IMR-90 (cell line): ENCODE measurements around the gene SSR1. TPM values are rescaled to one million over a fixed set of nuclear protein-coding genes. Genes with fewer than 3 reads are reported as not detected.

ENCODE experiments used
- ATAC-seq: fragments of 200-7000 bp; cut with Tn5 transposase; 2 replicates; pipeline ENCODE4 v1.9.1; 2020; ENCODE audit warnings: low read depth, mild to moderate bottlenecking, moderate library complexity
- BruUV-seq: library from RNA; stranded (reverse); fragments of 400-500 nt; replicated peaks from 2 replicates; lab custom pipeline; 2021; lab: Mats Ljungman, UMichigan
- CTCF ChIA-PET: fragments of 300-600 bp; formaldehyde crosslinking; extraction: SDS; loops from one replicate; lab custom pipeline; 2021; ENCODE audit warnings: antibody characterized with exemption; lab: Yijun Ruan, JAX
- POLR2A ChIA-PET: fragments of 300-600 bp; sonication (Branson Sonifier 250); formaldehyde crosslinking; loops from one replicate; lab custom pipeline; 2022; ENCODE audit warnings: antibody characterized with exemption; ENCODE audit not compliant: unreplicated experiment; lab: Charles Lee
- DNase-seq: peaks from one replicate; pipeline ENCODE4 v3.0.0; 2013
- H2AFZ ChIP-seq: replicated peaks from 2 replicates; pipeline ENCODE3; 2013; ENCODE audit warnings: low read length, mild to moderate bottlenecking; ENCODE audit not compliant: poor library complexity
- H2AK5ac ChIP-seq: 2 replicates; pipeline ENCODE4 v1.6.1; 2013; ENCODE audit warnings: low read depth, low read length, inconsistent platforms
- H2AK9ac ChIP-seq: replicated peaks from 2 replicates; pipeline ENCODE3; 2013; ENCODE audit warnings: mild to moderate bottlenecking, low read depth, low read length, moderate library complexity; ENCODE audit not compliant: poor library complexity
- H2BK120ac ChIP-seq: 2 replicates; pipeline ENCODE4 v1.6.1; 2013; ENCODE audit warnings: low read depth, low read length, inconsistent platforms
- H2BK15ac ChIP-seq: 3 replicates; pipeline ENCODE4 v1.6.1; 2013; ENCODE audit warnings: low read depth, low read length, inconsistent platforms
- H2BK20ac ChIP-seq: 2 replicates; pipeline ENCODE4 v1.6.1; 2013; ENCODE audit warnings: low read depth, mild to moderate bottlenecking, inconsistent platforms, low read length, moderate library complexity
- H2BK5ac ChIP-seq: 2 replicates; pipeline ENCODE4 v1.6.1; 2013; ENCODE audit warnings: mild to moderate bottlenecking, low read depth, low read length, inconsistent platforms; ENCODE audit not compliant: poor library complexity, severe bottlenecking
- H3K14ac ChIP-seq: replicated peaks from 2 replicates; pipeline ENCODE4 v1.6.1; 2013; ENCODE audit warnings: low read depth, low read length, inconsistent platforms
- H3K18ac ChIP-seq: 2 replicates; pipeline ENCODE4 v1.6.1; 2013; ENCODE audit warnings: low read depth, low read length, control low read depth
- H3K23ac ChIP-seq: 2 replicates; pipeline ENCODE4 v1.6.1; 2013; ENCODE audit warnings: low read depth, low read length, inconsistent platforms
- H3K27ac ChIP-seq: 2 replicates; pipeline ENCODE4 v1.5.1; 2013; ENCODE audit warnings: mild to moderate bottlenecking, control low read depth, low read length; ENCODE audit not compliant: insufficient read depth
- H3K27me3 ChIP-seq: 2 replicates; pipeline ENCODE4 v1.6.1; 2013; ENCODE audit warnings: low read length; ENCODE audit not compliant: control insufficient read depth, insufficient read depth
- H3K36me3 ChIP-seq: 2 replicates; pipeline ENCODE4 v1.6.1; 2013; ENCODE audit warnings: low read length, mixed read lengths; ENCODE audit not compliant: control insufficient read depth, insufficient read depth
- H3K4ac ChIP-seq: 2 replicates; pipeline ENCODE4 v1.6.1; 2013; ENCODE audit warnings: low read depth, low read length, inconsistent platforms
- H3K4me1 ChIP-seq: 2 replicates; pipeline ENCODE4 v1.6.1; 2013; ENCODE audit warnings: low read length, mixed read lengths; ENCODE audit not compliant: control insufficient read depth, insufficient read depth
- H3K4me2 ChIP-seq: 2 replicates; pipeline ENCODE4 v1.6.1; 2013; ENCODE audit warnings: low read depth, mild to moderate bottlenecking, control low read depth, low read length, moderate library complexity
- H3K4me3 ChIP-seq: 2 replicates; pipeline ENCODE4 v1.5.1; 2013; ENCODE audit warnings: low read depth, mild to moderate bottlenecking, control low read depth, low read length, moderate library complexity; ENCODE audit not compliant: insufficient read depth
- H3K56ac ChIP-seq: 2 replicates; pipeline ENCODE4 v1.6.1; 2013; ENCODE audit warnings: low read length, inconsistent platforms; ENCODE audit not compliant: insufficient read depth; ENCODE audit errors: extremely low read depth
- H3K79me1 ChIP-seq, 2 experiments: 2 replicates each; pipeline ENCODE4 v1.6.1; 2013; ENCODE audit warnings: low read length in 2 of 2, inconsistent platforms in 1 of 2, low read depth in 1 of 2
- H3K9ac ChIP-seq: 2 replicates; pipeline ENCODE4 v1.6.1; 2013; ENCODE audit warnings: low read depth, low read length, control low read depth
- H3K9me1 ChIP-seq: 2 replicates; pipeline ENCODE4 v1.6.1; 2013; ENCODE audit warnings: low read length, inconsistent platforms; ENCODE audit not compliant: insufficient read depth
- H3K9me3 ChIP-seq: 2 replicates; pipeline ENCODE4 v1.6.1; 2013; ENCODE audit warnings: low read length; ENCODE audit not compliant: control insufficient read depth, insufficient read depth
- H4K20me1 ChIP-seq: 2 replicates; pipeline ENCODE4 v1.6.1; 2013; ENCODE audit warnings: low read length, inconsistent platforms; ENCODE audit not compliant: insufficient read depth
- H4K5ac ChIP-seq: 2 replicates; pipeline ENCODE4 v1.6.1; 2013; ENCODE audit warnings: mild to moderate bottlenecking, low read depth, low read length, control low read depth
- H4K8ac ChIP-seq, 2 experiments: 2 replicates each; pipeline ENCODE4 v1.6.1; 2013; ENCODE audit warnings: low read depth in 2 of 2, low read length in 2 of 2, control low read depth in 1 of 2, inconsistent platforms in 1 of 2
- H4K91ac ChIP-seq: 2 replicates; pipeline ENCODE4 v1.6.1; 2013; ENCODE audit warnings: low read depth, low read length, inconsistent platforms; ENCODE audit not compliant: insufficient read depth
- BHLHE40 ChIP-seq: fragments of 150-350 bp; IDR thresholded peaks from 2 replicates; pipeline ENCODE4 v1.6.1; 2016; ENCODE audit warnings: mild to moderate bottlenecking, low read depth, low read length
- CEBPB ChIP-seq: IDR thresholded peaks from 2 replicates; pipeline ENCODE4 v1.6.1; 2012; ENCODE audit warnings: low read depth, low read length, improper control_type of control experiment
- CHD1 ChIP-seq: IDR thresholded peaks from 2 replicates; pipeline ENCODE4 v1.6.1; 2012; ENCODE audit warnings: low read depth, low read length, improper control_type of control experiment
- CTCF ChIP-seq: conservative IDR thresholded peaks from 2 replicates; pipeline ENCODE4 v1.5.1; 2012; ENCODE audit warnings: mild to moderate bottlenecking, low read depth, low read length, improper control_type of control experiment
- ELK1 ChIP-seq: fragments of 150-350 bp; IDR thresholded peaks from 2 replicates; pipeline ENCODE4 v1.6.1; 2016; ENCODE audit warnings: low read depth, mild to moderate bottlenecking, low read length, moderate library complexity, borderline replicate concordance
- FOS ChIP-seq: fragments of 150-350 bp; IDR thresholded peaks from 2 replicates; pipeline ENCODE4 v1.6.1; 2016; ENCODE audit warnings: low read depth, low read length
- MAFK ChIP-seq: IDR thresholded peaks from 2 replicates; pipeline ENCODE4 v1.6.1; 2012; ENCODE audit warnings: low read depth, low read length, improper control_type of control experiment
- MAZ ChIP-seq: IDR thresholded peaks from 2 replicates; pipeline ENCODE4 v1.6.1; 2012; ENCODE audit warnings: low read depth, mild to moderate bottlenecking, low read length, improper control_type of control experiment, moderate library complexity, borderline replicate concordance
- MXI1 ChIP-seq: IDR thresholded peaks from 2 replicates; pipeline ENCODE4 v1.6.1; 2012; ENCODE audit warnings: low read depth, mild to moderate bottlenecking, low read length, moderate library complexity, borderline replicate concordance
- NFE2L2 ChIP-seq: fragments of 150-350 bp; IDR thresholded peaks from 2 replicates; pipeline ENCODE4 v1.6.1; 2016; ENCODE audit warnings: low read depth, mild to moderate bottlenecking, low read length
- POLR2A ChIP-seq: IDR thresholded peaks from 2 replicates; pipeline ENCODE4 v1.6.1; 2012; ENCODE audit warnings: mild to moderate bottlenecking, low read depth, low read length
- RAD21 ChIP-seq: IDR thresholded peaks from 2 replicates; pipeline ENCODE4 v1.6.1; 2012; ENCODE audit warnings: low read length, improper control_type of control experiment
- RCOR1 ChIP-seq: IDR thresholded peaks from 2 replicates; pipeline ENCODE4 v1.6.1; 2012; ENCODE audit warnings: mild to moderate bottlenecking, low read length, improper control_type of control experiment; ENCODE audit not compliant: insufficient replicate concordance
- RFX5 ChIP-seq: IDR thresholded peaks from 2 replicates; pipeline ENCODE4 v1.8.0; 2012; ENCODE audit warnings: low read depth, mild to moderate bottlenecking, low read length, moderate library complexity
- SMC3 ChIP-seq: fragments of 150-350 bp; IDR thresholded peaks from 2 replicates; pipeline ENCODE4 v1.6.1; 2016; ENCODE audit warnings: low read depth, mild to moderate bottlenecking, antibody characterized with exemption, low read length, moderate library complexity
- WGBS, 2 experiments: methylation state at CpG; one replicate each; pipeline versions ENCODE4 v1.1.5 to v1.1.7; 2013; ENCODE audit warnings: missing lambda C conversion rate in 2 of 2; ENCODE audit not compliant: insufficient read length in 1 of 2; ENCODE audit errors: extremely low coverage in 2 of 2; 5-methylcytosine and 5-hydroxymethylcytosine counted together
- dilution Hi-C: fragments of 300-500 bp; cut with HindIII; formaldehyde crosslinking; loops from one replicate; pipeline ENCODE4 v1.14.3; 2018; ENCODE audit warnings: low sequenced_read_pairs; ENCODE audit not compliant: unreplicated experiment
- in situ Hi-C: fragments of 300-500 bp; cut with MboI; formaldehyde crosslinking; loops from 3 replicates; pipeline ENCODE4 v1.14.3; 2019; ENCODE audit warnings: low sequenced_read_pairs, inconsistent platforms, mixed read lengths
- intact Hi-C: fragments of 100-400 bp; cut with micrococcal nuclease; formaldehyde crosslinking; loops from 2 replicates; pipeline ENCODE4 v1.10.0; 2022
- polyA plus RNA-seq, 3 experiments: library from polyadenylated mRNA; depleted of rRNA; stranded (reverse); fragments of >200 nt; gene quantifications; 2 replicates each; pipeline ENCODE4 v1.2.3, GENCODE V29; 2012; ENCODE audit warnings: low replicate concordance in 1 of 3
- total RNA-seq: library from RNA; depleted of rRNA; stranded (reverse); fragments of >200 nt; gene quantifications from 2 replicates; pipeline ENCODE4 v1.2.3, GENCODE V29; 2012
- TF ChIP-seq, protein P1 (sequence below): fragments of 150-350 bp; IDR thresholded peaks from 2 replicates; pipeline ENCODE4 v1.6.1; 2017; ENCODE audit warnings: mild to moderate bottlenecking, antibody characterized with exemption, low read length, low read depth

Gene SSR1
- total and polyA plus RNA-seq, 2 of the 4 experiments (the other 2 are of a cell fraction) = 110 to 120 TPM

DNA sequence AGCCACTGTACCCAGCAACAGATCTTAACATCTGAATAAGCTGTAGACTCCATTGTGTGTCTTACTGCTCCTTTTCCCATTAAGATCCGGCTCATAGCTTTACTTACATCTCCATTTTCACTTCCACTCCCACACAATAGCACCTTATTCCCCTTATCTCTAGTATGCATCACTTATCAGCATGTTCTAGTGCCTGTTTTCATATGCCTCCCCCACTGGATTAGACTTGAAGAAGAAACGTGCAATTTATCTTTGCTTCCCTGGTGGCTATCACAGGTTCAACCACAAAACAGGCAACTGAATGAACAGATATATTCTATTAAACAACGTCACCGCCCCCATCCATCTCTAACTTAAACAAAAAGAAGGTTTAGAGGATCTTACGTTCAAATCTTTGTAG lies 12.1 kb downstream of the SSR1 start:
- no peaks in the 10 kb centered on the region for H3K9me3 ChIP-seq
- POLR2A ChIA-PET = no interaction called here
- in situ Hi-C loops (loop anchor here (10.0 kb wide), 2 partner anchors 94 to 284 kb away; no protein-coding TSS in a partner anchor), dilution Hi-C loops (no loop called here), intact Hi-C loops (no loop called here)
- no peak overlapping the region for H3K23ac ChIP-seq
- no peak overlapping the region for H2BK15ac ChIP-seq
- H3K4me2 ChIP-seq = no peak overlapping the region
- no peaks in the 10 kb centered on the region for H3K4me1 ChIP-seq
- no TSS peak for BruUV-seq
- no peak overlapping the region for H3K9ac ChIP-seq
- H3K14ac ChIP-seq = no peak overlapping the region
- H3K36me3 ChIP-seq = peaks cover 40% of the 10 kb centered on the region
- no peak overlapping the region for H2AFZ ChIP-seq
- no peak for DNase-seq
- H4K20me1 ChIP-seq = peaks cover 8% of the 10 kb centered on the region; the same call in 1 of the 2 replicates
- WGBS, 2 experiments = 100% methylated on average over 1 of the region's 5 CpGs; no CpG with 5 or more reads in 1 of the 2 experiments
- peaks cover 18 to 34% of the 10 kb centered on the region in 2 experiments for H3K79me1 ChIP-seq
- H3K4ac ChIP-seq = no peak overlapping the region
- no peak for TF ChIP-seq CHD1
- TF ChIP-seq SMC3 = no peak
- no peak for TF ChIP-seq NFE2L2
- no peak for TF ChIP-seq MAZ
- no peak for TF ChIP-seq POLR2A
- TF ChIP-seq RCOR1 = no peak
- no peak for TF ChIP-seq CTCF
- no peak for TF ChIP-seq RFX5
- TF ChIP-seq CEBPB = no peak
- no peak for TF ChIP-seq ELK1
- no peak for TF ChIP-seq MXI1
- no peak for TF ChIP-seq FOS
- TF ChIP-seq RAD21 = no peak
- TF ChIP-seq, protein P1, sequence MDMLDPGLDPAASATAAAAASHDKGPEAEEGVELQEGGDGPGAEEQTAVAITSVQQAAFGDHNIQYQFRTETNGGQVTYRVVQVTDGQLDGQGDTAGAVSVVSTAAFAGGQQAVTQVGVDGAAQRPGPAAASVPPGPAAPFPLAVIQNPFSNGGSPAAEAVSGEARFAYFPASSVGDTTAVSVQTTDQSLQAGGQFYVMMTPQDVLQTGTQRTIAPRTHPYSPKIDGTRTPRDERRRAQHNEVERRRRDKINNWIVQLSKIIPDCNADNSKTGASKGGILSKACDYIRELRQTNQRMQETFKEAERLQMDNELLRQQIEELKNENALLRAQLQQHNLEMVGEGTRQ = no peak
- TF ChIP-seq MAFK = no peak
- TF ChIP-seq BHLHE40 = no peak
- H3K56ac ChIP-seq = no peak overlapping the region
- H4K8ac ChIP-seq = no peak overlapping the region
- no peak overlapping the region for H3K4me3 ChIP-seq
- ATAC-seq = no peak
- no peaks in the 10 kb centered on the region for H3K9me1 ChIP-seq
- no peak overlapping the region for H3K27ac ChIP-seq
- H4K91ac ChIP-seq = no peak overlapping the region
- no peak overlapping the region for H4K5ac ChIP-seq
- H2AK5ac ChIP-seq = no peak overlapping the region
- H3K27me3 ChIP-seq = no peaks in the 10 kb centered on the region
- no peak overlapping the region for H2BK120ac ChIP-seq
- no peak overlapping the region for H2AK9ac ChIP-seq
- H2BK5ac ChIP-seq = no peak overlapping the region
- H3K18ac ChIP-seq = no peak overlapping the region
- CTCF ChIA-PET = no interaction called here
- no peak overlapping the region for H2BK20ac ChIP-seq
